A673 (cell line): ENCODE data around the gene SERTAD2.

Experiments used
- CTCF ChIP-seq: fragments of 300-800, 200-600 bp; sonication (generic); conservative IDR thresholded peaks from 2 replicates; pipeline ENCODE4 v1.5.1; 2017; ENCODE audit warnings: low read depth, mild to moderate bottlenecking, antibody characterized with exemption, low read length, moderate library complexity, mixed read lengths
- EZH2 ChIP-seq: fragments of 200-600 bp; sonication (generic); IDR thresholded peaks from 2 replicates; pipeline ENCODE4 v1.6.1; 2017; ENCODE audit warnings: borderline replicate concordance, low read depth, mild to moderate bottlenecking, mixed read lengths, antibody characterized with exemption, low read length; ENCODE audit not compliant: poor library complexity, severe bottlenecking

GRCh38 chr2:64683771-64684510, 30.2 kb upstream of the SERTAD2 start:
- TF ChIP-seq CTCF (no peak), EZH2 (no peak)
